HS-27A (cell line): Measurements from ENCODE around the gene CPED1.
"Not testable (repeated sequence)": the region's sequence is repeated elsewhere in the genome, so short reads cannot be mapped to it uniquely, and the experiment has no call there.

Experiments used
- DNase-seq: peaks from one replicate; pipeline ENCODE4 v3.0.0-alpha.2; 2012; ENCODE audit warnings: low read depth, missing footprints

CPED1 gene

GRCh38 chr7:121041516-121042148 lies 53.1 kb downstream of the CPED1 start:
- DNase-seq: no peak

- DNase-seq: no peak
These were observed 53.7 kb downstream of the CPED1 start for GRCh38 chr7:121042195-121042594.

GRCh38 chr7:121042899-121043298 lies 54.4 kb downstream of the CPED1 start:
- DNase-seq: no peak

DNA sequence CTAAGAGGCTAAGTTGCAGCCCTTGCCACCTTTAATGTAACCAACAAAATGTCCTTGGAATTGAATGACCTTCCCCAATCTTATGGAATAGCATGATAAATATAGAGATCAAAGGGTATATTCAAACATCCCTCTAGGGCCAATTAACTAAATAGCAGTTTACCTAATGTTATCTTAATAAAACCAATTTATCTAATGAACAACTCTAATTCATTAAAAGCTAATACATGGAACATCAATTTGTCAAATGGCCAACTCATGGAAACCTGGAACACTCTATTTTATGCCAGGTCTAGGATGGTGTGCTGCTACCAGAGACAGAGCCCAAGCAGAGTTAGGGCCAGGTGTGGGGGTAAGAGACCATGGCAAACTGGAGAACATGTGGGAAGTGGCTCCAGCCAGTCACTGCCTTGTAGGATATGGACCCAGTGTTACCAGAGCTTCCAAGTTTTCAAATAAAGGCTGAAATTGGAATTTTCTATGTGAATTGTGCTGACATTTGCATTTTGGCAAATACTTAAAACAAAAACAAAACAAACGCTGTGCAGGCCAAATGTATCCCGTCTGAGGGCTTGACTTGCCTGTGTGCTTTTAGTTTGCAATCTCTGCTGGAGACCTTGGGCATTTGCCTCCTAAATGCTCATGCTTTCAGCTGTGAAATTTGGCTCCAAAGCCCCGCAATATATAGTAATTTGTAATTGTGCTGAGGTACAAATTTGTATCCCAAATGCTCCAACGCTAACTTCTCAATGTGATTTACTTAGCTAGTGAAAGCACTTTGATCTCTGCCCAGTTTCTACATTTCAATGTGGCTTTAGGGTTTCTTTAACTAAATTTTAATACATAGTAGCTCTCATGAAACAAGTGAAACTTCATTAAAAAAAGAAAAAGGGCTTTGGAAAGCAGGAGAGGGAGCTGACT lies 55.1 kb downstream of the CPED1 start:
- no peak for DNase-seq

DNA sequence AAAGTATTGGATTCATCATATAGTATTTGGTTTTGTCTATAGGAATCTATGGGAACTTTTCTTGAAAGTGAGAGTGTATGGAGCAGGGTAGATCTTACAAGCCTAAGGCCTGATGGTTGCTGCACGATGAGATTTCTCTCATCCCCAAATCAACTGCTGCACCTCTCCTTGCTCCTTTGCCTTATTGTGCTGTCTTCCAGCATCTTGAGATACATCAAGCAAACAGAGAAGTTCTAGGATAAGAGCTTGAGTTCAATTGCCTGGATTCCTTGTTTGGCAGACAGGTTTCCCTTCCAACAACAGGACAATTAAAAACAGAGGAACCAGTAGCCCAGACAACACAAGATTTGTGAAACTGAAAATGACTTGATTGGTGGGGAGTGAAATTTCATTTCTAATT lies 56.6 kb downstream of the CPED1 start:
- DNase-seq: no peak

DNA sequence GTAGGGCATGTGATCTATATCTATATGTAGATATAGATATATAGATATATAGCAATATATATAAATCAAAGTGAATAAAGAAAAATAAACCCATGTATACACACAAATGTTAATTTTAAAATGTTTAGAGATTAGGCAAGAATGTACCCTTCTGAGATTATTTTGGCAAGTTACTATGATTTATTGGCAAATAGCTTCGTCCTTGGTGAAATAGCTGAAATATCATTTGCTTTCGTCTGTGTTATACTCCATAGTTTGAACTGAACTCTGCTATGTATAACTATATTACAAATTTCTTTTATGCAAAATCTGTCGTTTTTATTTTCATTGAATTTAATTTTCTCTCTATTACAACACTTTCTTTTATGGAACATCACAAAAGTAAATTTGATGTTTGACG lies 57.5 kb downstream of the CPED1 start:
- no peak for DNase-seq

DNA sequence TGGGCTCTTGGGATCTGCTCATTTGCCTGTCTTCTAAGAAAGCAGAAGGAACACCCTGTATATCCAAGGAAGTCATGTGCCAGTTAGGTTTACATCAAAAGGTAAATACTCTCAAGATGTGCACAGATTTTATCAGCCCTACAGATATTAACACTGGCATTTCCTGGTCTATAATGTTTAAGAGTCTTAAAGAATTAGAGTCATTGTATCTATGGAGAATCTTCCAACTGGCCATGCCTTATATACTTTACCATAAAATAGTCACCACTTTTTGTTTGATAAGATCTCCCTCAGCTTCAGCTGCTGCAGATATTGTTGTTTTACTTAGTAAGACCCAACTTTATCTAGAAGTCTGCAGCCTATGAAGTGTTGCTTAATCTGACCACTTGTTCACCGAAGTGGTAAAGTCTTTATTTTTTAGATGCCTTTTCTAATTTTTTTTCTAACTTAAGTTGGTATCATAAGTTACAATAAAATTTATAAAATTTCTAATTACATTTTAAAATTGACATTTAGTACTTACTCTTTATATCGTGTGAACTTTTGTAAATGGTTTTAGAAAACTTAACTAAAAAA lies 58.5 kb downstream of the CPED1 start:
- DNase-seq: no peak

DNA sequence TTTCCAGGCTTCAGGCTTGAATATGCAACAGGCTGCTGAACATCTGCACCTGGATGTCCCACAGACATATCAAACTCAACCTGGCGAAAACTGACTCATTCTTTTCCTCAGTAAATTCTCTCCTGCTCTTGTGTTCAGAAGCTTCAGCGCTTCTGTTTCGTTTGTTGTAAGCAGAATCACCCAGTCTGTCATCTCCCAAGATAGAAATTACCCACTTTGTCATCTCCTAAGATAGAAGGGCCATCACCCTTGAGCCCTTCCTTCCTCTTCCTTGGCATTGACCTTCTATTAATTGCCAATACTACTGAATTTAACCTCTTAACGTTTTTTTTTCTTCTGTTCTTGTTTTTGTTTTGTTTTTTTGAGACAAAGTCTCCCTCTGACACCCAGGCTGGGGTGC lies 59.7 kb downstream of the CPED1 start:
- DNase-seq: no peak

- no peak for DNase-seq
These were observed 60.7 kb downstream of the CPED1 start for GRCh38 chr7:121049028-121049791.

GRCh38 chr7:121049897-121050296 lies 61.4 kb downstream of the CPED1 start:
- DNase-seq: no peak

GRCh38 chr7:121053219-121053618 lies 64.7 kb downstream of the CPED1 start:
- DNase-seq: no peak

- DNase-seq: no peak
These were observed 66.4 kb downstream of the CPED1 start for GRCh38 chr7:121054925-121055324.

GRCh38 chr7:121057878-121058277 lies 69.4 kb downstream of the CPED1 start:
- DNase-seq: no peak

GRCh38 chr7:121058975-121059374 lies 70.5 kb downstream of the CPED1 start:
- no peak for DNase-seq

DNA sequence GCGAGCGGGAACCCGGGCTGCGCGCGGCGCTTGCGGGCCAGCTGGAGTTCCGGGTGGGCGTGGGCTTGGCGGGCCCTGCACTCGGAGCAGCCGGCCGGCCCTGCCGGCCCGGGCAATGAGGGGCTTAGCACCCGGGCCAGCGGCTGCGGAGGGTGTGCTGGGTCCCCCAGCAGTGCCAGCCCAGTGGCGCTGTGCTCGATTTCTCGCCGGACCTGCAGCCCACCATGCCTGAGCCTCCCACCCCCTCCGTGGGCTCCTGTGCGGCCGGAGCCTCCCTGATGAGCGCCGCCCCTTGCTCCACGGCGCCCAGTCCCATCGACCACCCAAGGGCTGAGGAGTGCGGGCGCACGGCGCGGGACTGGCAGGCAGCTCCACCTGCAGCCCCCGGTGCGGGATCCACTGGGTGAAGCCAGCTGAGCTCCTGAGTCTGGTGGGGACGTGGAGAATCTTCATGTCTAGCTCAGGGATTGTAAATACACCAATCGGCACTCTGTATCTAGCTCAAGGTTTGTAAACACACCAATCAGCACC lies 71.5 kb downstream of the CPED1 start:
- not testable (repeated sequence) for DNase-seq

DNA sequence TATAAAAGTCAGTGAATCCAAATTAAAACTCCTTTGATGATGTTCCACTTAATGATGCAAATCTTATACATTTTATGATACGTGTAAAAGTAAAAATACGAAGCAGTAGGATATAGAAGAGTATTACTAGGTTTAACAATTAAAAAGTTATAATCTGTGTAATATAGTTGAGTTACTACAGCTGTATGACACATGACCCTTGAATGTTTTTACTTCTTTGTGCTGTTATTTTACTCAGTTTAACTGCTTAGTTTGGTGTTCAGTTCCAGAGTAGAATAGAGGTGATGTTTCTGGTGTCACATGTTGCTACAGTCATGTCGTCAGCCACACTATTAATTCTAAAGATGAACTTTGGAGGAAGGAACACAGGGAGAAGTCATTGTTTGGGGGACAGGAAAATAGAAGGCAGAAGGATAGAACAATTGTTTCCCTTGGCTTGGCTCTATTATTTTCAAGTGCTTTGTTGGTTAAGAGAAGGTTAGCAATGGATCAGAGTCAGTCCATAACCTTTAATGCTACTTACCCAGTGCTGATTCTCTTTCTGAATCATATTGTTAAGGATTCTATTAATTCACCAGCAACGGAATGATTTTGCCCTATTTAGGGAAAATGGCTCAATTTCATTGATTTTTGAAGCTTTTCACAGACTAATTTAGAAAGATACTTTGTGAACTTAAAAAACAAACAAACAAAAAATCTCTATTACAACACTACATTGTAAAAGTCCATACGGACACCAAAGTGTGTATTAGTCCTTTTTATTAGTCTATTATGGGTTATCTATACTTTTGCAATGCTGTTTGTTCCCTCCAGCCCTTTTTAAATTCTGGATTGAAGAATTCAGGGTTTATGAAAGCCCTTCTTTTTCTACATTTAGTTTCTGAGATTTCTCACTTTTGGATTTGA lies 73.4 kb downstream of the CPED1 start:
- no peak for DNase-seq

DNA sequence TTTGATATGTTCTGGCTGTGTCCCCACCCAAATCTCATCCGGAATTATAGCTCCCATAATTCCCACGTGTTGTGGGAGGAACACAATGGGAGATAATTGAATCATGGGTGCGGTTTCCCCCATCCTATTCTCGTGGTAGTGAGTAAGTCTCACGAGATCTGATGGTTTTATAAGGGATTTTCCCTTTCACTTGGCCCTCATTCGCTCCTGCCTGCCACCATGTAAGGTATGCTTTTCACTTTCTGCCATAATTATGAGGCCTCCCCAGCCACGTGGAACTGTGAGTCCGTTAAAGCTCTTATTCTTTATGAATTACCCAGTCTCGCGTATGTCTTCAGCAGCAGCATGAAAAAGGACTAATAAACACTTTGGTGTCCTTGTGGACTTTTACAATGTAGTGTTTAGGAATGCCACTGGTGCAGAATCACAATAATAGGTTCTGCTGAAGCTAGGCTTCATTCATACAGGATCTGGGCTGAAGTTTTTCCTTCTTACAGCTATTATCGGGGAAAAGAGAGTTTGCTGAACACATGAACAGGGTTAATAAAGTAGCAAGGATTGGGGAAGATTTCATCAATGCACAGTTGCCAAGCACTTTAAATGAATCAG lies 74.3 kb downstream of the CPED1 start:
- no peak for DNase-seq

DNA sequence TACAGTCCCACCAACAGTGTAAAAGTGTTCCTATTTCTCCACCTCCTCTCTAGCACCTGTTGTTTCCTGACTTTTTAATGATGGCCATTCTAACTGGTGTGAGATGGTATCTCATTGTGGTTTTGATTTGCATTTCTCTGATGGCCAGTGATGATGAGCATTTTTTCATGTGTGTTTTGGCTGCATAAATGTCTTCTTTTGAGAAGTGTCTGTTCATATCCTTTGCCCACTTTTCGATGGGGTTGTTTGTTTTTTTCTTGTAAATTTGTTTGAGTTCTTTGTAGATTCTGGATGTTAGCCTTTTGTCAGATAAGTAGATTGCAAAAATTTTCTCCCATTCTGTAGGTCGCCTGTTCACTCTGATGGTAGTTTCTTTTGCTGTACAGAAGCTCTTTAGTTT lies 79.2 kb downstream of the CPED1 start:
- DNase-seq: not testable (repeated sequence)

DNA sequence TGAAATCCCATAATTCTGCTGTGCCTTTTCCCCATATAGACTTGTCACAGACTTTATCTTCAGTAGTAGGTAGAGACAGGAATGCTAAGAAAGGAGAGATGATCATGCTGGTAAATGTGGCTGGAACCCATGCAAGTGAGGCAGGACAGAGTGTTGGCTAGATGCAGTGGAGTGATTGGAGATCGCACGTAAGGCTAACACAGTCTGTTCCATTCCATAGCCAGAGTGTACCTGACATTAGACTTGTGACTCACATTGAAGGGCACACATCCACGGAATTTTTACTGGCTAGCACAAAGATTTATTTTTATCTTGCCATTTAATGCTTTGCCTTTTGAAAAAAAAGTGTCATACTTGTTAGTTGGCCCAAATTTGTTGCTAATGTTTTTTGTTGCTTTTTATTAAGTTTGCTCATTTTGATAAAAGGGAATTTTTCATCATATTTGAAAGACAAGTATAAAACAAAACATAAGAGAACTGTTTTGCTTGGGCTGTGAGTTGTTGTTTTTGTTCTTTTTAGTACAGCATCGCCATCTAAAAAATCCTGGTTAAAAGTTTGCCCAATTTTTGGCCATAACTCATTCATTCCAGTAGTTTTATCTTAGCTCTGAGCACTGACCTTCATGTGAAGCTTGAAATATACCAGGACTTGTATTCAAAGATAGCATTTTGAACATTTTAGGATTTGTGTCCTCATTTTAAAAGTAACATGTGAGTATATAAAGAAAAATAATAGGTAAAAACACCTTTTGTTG lies 81.0 kb downstream of the CPED1 start:
- no peak for DNase-seq

DNA sequence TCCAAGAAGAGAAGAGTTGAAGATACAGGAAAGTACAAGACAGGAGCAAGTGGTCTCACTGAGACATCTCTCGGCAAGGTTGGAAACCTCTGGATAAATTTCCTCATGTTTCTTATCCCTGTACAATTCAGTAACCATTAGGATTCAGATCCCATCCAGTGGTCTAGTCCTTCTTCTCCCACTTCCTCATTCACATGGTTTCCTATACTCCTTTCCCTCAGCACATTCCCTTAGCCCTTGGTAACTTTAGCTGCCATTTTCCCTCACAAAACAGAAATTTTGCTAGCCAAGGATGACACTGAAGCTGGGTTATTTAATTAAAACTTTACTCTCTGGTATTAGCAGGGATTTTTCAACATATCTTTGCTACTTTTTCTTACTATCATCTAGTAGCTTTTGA lies 82.6 kb downstream of the CPED1 start:
- no peak for DNase-seq
